HEK293 (cell line): ENCODE data around the gene TAGLN2.

Source experiments
- CTCF ChIA-PET: fragments of 350-600 bp; formaldehyde crosslinking; extraction: SDS; loops from one replicate; lab custom pipeline; 2021; ENCODE audit warnings: antibody characterized with exemption; lab: Yijun Ruan, JAX
- POLR2A ChIA-PET: fragments of 300-600 bp; formaldehyde crosslinking; extraction: SDS; loops from one replicate; lab custom pipeline; 2020; ENCODE audit warnings: antibody characterized with exemption, inconsistent platforms; lab: Yijun Ruan, JAX
- H3K27ac ChIP-seq: fragments of 200-500 bp; sonication (Bioruptor generic); 2 replicates; pipeline ENCODE4 v1.5.1; 2014; ENCODE audit warnings: low read depth, low read length, control low read depth, inconsistent platforms; ENCODE audit errors: extremely low read depth
- H3K36me3 ChIP-seq, 2 experiments: fragments of 200-500 bp in 1 of 2; sonication (Bioruptor generic) in 1 of 2; 1 replicate in 1 of 2; 2 replicates in 1 of 2; pipeline ENCODE4 v1.5.1; 2014 to 2017; ENCODE audit warnings: inconsistent platforms in 2 of 2, low read length in 2 of 2; ENCODE audit not compliant: control insufficient read depth in 2 of 2, insufficient read depth in 1 of 2
- H3K4me1 ChIP-seq: fragments of 200-500 bp; sonication (Bioruptor generic); 2 replicates; pipeline ENCODE4 v1.5.1; 2014; ENCODE audit warnings: mild to moderate bottlenecking, low read length, inconsistent platforms; ENCODE audit not compliant: control insufficient read depth, insufficient read depth
- H3K4me3 ChIP-seq: 2 replicates; pipeline ENCODE4 v1.5.1; 2011; ENCODE audit warnings: low read depth, mild to moderate bottlenecking, control low read depth, low read length, moderate library complexity
- H3K9me3 ChIP-seq: fragments of 200-500 bp; sonication (Bioruptor generic); 2 replicates; pipeline ENCODE4 v1.5.1; 2014; ENCODE audit warnings: low read depth, low read length, inconsistent platforms; ENCODE audit not compliant: control insufficient read depth, insufficient read depth
- EGR2 ChIP-seq: fragments of 450-650 bp; formaldehyde crosslinking; IDR thresholded peaks from 2 replicates; pipeline ENCODE4 v1.5.1; 2016; ENCODE audit warnings: low read depth, missing biosample characterization, missing genetic modification characterization
- KLF1 ChIP-seq: fragments of 450-650 bp; formaldehyde crosslinking; IDR thresholded peaks from 2 replicates; pipeline ENCODE4 v1.5.1; 2016; ENCODE audit warnings: missing biosample characterization, missing genetic modification characterization
- REST ChIP-seq: fragments of 450-650 bp; formaldehyde crosslinking; IDR thresholded peaks from 2 replicates; pipeline ENCODE4 v1.5.1; 2016; ENCODE audit warnings: missing biosample characterization, missing genetic modification characterization
- SCRT1 ChIP-seq: fragments of 450-650 bp; formaldehyde crosslinking; IDR thresholded peaks from 2 replicates; pipeline ENCODE4 v1.5.1; 2016; ENCODE audit warnings: missing biosample characterization, missing genetic modification characterization, borderline replicate concordance
- TRIM28 ChIP-seq: IDR thresholded peaks from 2 replicates; pipeline ENCODE4 v1.6.1; 2011; ENCODE audit warnings: low read length, control low read depth, borderline replicate concordance
- TSHZ1 ChIP-seq: fragments of 450-650 bp; formaldehyde crosslinking; IDR thresholded peaks from 2 replicates; pipeline ENCODE4 v1.5.1; 2016; ENCODE audit warnings: missing biosample characterization, missing genetic modification characterization, borderline replicate concordance
- ZBTB48 ChIP-seq: fragments of 450-650 bp; formaldehyde crosslinking; IDR thresholded peaks from 2 replicates; pipeline ENCODE4 v1.5.1; 2016; ENCODE audit warnings: missing biosample characterization, missing genetic modification characterization
- ZFP3 ChIP-seq: fragments of 450-650 bp; formaldehyde crosslinking; IDR thresholded peaks from 2 replicates; pipeline ENCODE4 v1.5.1; 2016; ENCODE audit warnings: low read depth, missing biosample characterization, missing genetic modification characterization
- ZFP41 ChIP-seq: fragments of 450-650 bp; formaldehyde crosslinking; IDR thresholded peaks from 2 replicates; pipeline ENCODE4 v1.5.1; 2016; ENCODE audit warnings: missing biosample characterization, missing genetic modification characterization, borderline replicate concordance
- ZFP69B ChIP-seq: fragments of 450-650 bp; formaldehyde crosslinking; IDR thresholded peaks from 2 replicates; pipeline ENCODE4 v1.5.1; 2016; ENCODE audit warnings: missing biosample characterization, missing genetic modification characterization
- ZNF132 ChIP-seq: fragments of 450-650 bp; formaldehyde crosslinking; IDR thresholded peaks from 2 replicates; pipeline ENCODE4 v1.5.1; 2017; ENCODE audit warnings: missing biosample characterization, missing genetic modification characterization, borderline replicate concordance
- ZNF24 ChIP-seq: fragments of 450-650 bp; formaldehyde crosslinking; IDR thresholded peaks from 2 replicates; pipeline ENCODE4 v1.5.1; 2016; ENCODE audit warnings: missing biosample characterization, missing genetic modification characterization
- ZNF274 ChIP-seq, 2 experiments: fragments of 200-500 bp in 1 of 2; fragments of 450-650 bp in 1 of 2; sonication (Bioruptor generic) in 1 of 2; formaldehyde crosslinking in 1 of 2; IDR thresholded peaks; 2 replicates each; pipeline versions ENCODE4 v1.5.1 to v1.6.1; 2014 to 2016; ENCODE audit warnings: borderline replicate concordance in 1 of 2, inconsistent platforms in 1 of 2, low read length in 1 of 2, missing biosample characterization in 1 of 2, missing genetic modification characterization in 1 of 2
- ZNF280C ChIP-seq: fragments of 450-650 bp; formaldehyde crosslinking; IDR thresholded peaks from 2 replicates; pipeline ENCODE4 v1.5.1; 2016; ENCODE audit warnings: missing biosample characterization, missing genetic modification characterization
- ZNF449 ChIP-seq: fragments of 450-650 bp; formaldehyde crosslinking; IDR thresholded peaks from 2 replicates; pipeline ENCODE4 v1.5.1; 2017; ENCODE audit warnings: missing biosample characterization, mild to moderate bottlenecking, missing genetic modification characterization, moderate library complexity
- ZNF488 ChIP-seq: fragments of 450-650 bp; formaldehyde crosslinking; IDR thresholded peaks from 2 replicates; pipeline ENCODE4 v1.5.1; 2016; ENCODE audit warnings: missing biosample characterization, missing genetic modification characterization
- ZNF548 ChIP-seq: fragments of 450-650 bp; formaldehyde crosslinking; IDR thresholded peaks from 2 replicates; pipeline ENCODE4 v1.5.1; 2016; ENCODE audit warnings: missing biosample characterization, missing genetic modification characterization
- ZNF704 ChIP-seq: fragments of 450-650 bp; formaldehyde crosslinking; IDR thresholded peaks from 2 replicates; pipeline ENCODE4 v1.5.1; 2016; ENCODE audit warnings: missing biosample characterization, missing genetic modification characterization
- ZNF776 ChIP-seq: fragments of 450-650 bp; formaldehyde crosslinking; IDR thresholded peaks from 2 replicates; pipeline ENCODE4 v1.5.0; 2017; ENCODE audit warnings: missing biosample characterization, missing genetic modification characterization, borderline replicate concordance

The TAGLN2 gene

GRCh38 chr1:159927211-159927848, 2.0 kb upstream of the TAGLN2 start:
- Histone ChIP-seq H3K4me1 (peaks cover 6% of the 10 kb centered on the region), H3K36me3 (peaks cover 0 to 6% of the 10 kb centered on the region in 2 experiments; a peak in 1 of 3 replicates), H3K4me3 (no peak overlapping the region), H3K27ac (no peak overlapping the region), H3K9me3 (no peaks in the 10 kb centered on the region)
- TF ChIP-seq ZNF132: no peak
- no peak for TF ChIP-seq ZNF704 (tag by site-specific recombination)
- no peak for TF ChIP-seq ZNF24
- TF ChIP-seq ZNF548 (tag by site-specific recombination): no peak
- TF ChIP-seq ZNF280C (tag by site-specific recombination): no peak
- TF ChIP-seq EGR2 (tag by site-specific recombination): no peak
- no peak for TF ChIP-seq ZFP3 (tag by site-specific recombination)
- TF ChIP-seq TRIM28: no peak
- CTCF ChIA-PET: interaction anchor here (0.7 to 19.3 kb wide), 7 partner anchors 9 to 731 kb away, joined by 3 to 353 read pairs (median 4); no protein-coding TSS in a partner anchor
- POLR2A ChIA-PET: interaction anchor here (1.0 kb wide), 2 partner anchors 19 to 171 kb away, joined by 3 to 4 read pairs; partner anchors contain the start of gene IGSF8

- Histone ChIP-seq H3K4me1 (peaks cover 13% of the 10 kb centered on the region), H3K27ac (no peak overlapping the region; the same call in 1 of the 2 replicates), H3K36me3 (peaks cover 0 to 21% of the 10 kb centered on the region in 2 experiments; a peak in 1 of 3 replicates), H3K9me3 (no peaks in the 10 kb centered on the region), H3K4me3 (peak overlapping the region; percentile 64)
- POLR2A ChIA-PET: interaction anchor here (0.9 to 4.2 kb wide), 12 partner anchors 11 to 337 kb away, joined by 3 to 41 read pairs (median 4); partner anchors contain the start of genes DCAF8, IGSF9 and PIGM
- CTCF ChIA-PET: interaction anchor here (2.9 to 19.3 kb wide), 2 partner anchors 33 to 79 kb away, joined by 23 to 353 read pairs; no protein-coding TSS in a partner anchor
- TF ChIP-seq ZNF449: no peak
- TF ChIP-seq SCRT1 (tag by site-specific recombination): no peak
- TF ChIP-seq ZNF274 (IDR thresholded peaks at IDR 0.05; ENCODE audit: low read length): no peak
- no peak for TF ChIP-seq ZNF274 (tag by site-specific recombination; IDR thresholded peaks at IDR 0.05; ENCODE audit: borderline replicate concordance)
- TF ChIP-seq REST (tag by site-specific recombination): no peak
- TF ChIP-seq TSHZ1 (tag by site-specific recombination): no peak
- TF ChIP-seq ZFP41 (tag by site-specific recombination): no peak
- 0 out of 2 replicates have a peak, but pooled peaks have one; percentile 18 for TF ChIP-seq ZBTB48 (tag by site-specific recombination)
- TF ChIP-seq ZFP69B (tag by site-specific recombination): no peak
- TF ChIP-seq ZNF488: no peak
- TF ChIP-seq ZNF776 (tag by site-specific recombination): no peak
- no peak for TF ChIP-seq KLF1 (tag by site-specific recombination)
- peak; percentile 79 for TF ChIP-seq EGR2 (tag by site-specific recombination)
Measured at GRCh38 chr1:159925719-159926078, 392 bp upstream of the TAGLN2 start.
